Karpas-422 (cell line): ENCODE results near the gene INPP5A. TPM values are rescaled to one million over a fixed set of nuclear protein-coding genes. Genes with fewer than 3 reads are reported as not detected.

Experiments used
- DNase-seq: peaks from one replicate; pipeline ENCODE4 v3.0.0-alpha.2; 2015
- H2AFZ ChIP-seq: fragments of 200-600 bp; sonication (generic); 2 replicates; pipeline ENCODE4 v1.6.1; 2014; ENCODE audit warnings: antibody characterized with exemption, low read length, mixed read lengths
- H3K27ac ChIP-seq: fragments of 200-600 bp; sonication (generic); 2 replicates; pipeline ENCODE4 v1.5.1; 2014; ENCODE audit warnings: mild to moderate bottlenecking, low read length, moderate library complexity
- H3K27me3 ChIP-seq: fragments of 200-600 bp; sonication (generic); 2 replicates; pipeline ENCODE4 v1.6.1; 2014; ENCODE audit warnings: low read length, mixed read lengths
- H3K36me3 ChIP-seq: fragments of 200-600 bp; sonication (generic); 2 replicates; pipeline ENCODE4 v1.6.1; 2014; ENCODE audit warnings: low read length, mixed read lengths; ENCODE audit not compliant: insufficient read depth
- H3K4me1 ChIP-seq: fragments of 200-600 bp; sonication (generic); 2 replicates; pipeline ENCODE4 v1.6.1; 2014; ENCODE audit warnings: mild to moderate bottlenecking, low read length, mixed read lengths
- H3K4me2 ChIP-seq: fragments of 200-600 bp; sonication (generic); 2 replicates; pipeline ENCODE4 v1.6.1; 2014; ENCODE audit warnings: low read length, low read depth, mild to moderate bottlenecking; ENCODE audit not compliant: poor library complexity, severe bottlenecking
- H3K4me3 ChIP-seq: fragments of 200-600 bp; sonication (generic); 2 replicates; pipeline ENCODE4 v1.5.1; 2014; ENCODE audit warnings: mild to moderate bottlenecking, antibody characterized with exemption, low read length, mixed read lengths
- H3K79me2 ChIP-seq: fragments of 200-600 bp; sonication (generic); 2 replicates; pipeline ENCODE4 v1.6.1; 2014; ENCODE audit warnings: mild to moderate bottlenecking, low read length, mixed read lengths
- H3K9ac ChIP-seq: fragments of 200-600 bp; sonication (generic); 2 replicates; pipeline ENCODE4 v1.6.0; 2014; ENCODE audit warnings: low read length
- H3K9me2 ChIP-seq: fragments of 200-600 bp; sonication (generic), shearing (Covaris generic); replicated peaks from 2 replicates; pipeline ENCODE4 v1.6.0; 2014; ENCODE audit warnings: mild to moderate bottlenecking, low read length, moderate library complexity; ENCODE audit not compliant: insufficient read depth
- H3K9me3 ChIP-seq: fragments of 300-700, 200-600 bp; sonication (generic); 2 replicates; pipeline ENCODE4 v1.6.1; 2014; ENCODE audit warnings: low read length, mixed read lengths
- H4K20me1 ChIP-seq: fragments of 200-600 bp; sonication (generic); 2 replicates; pipeline ENCODE4 v1.6.1; 2014; ENCODE audit warnings: mild to moderate bottlenecking, antibody characterized with exemption, low read length, low read depth; ENCODE audit not compliant: insufficient read depth
- total RNA-seq: library from RNA; depleted of rRNA; stranded (reverse); fragments of >200 nt; shearing (Covaris generic); gene quantifications from 2 replicates; pipeline ENCODE4 v1.2.3, GENCODE V29; 2014; ENCODE audit warnings: low replicate concordance

The INPP5A gene
- total RNA-seq, 1 experiment from 2014 or later, result 9.1 TPM

GRCh38 chr10:132705173-132705572 is 167.6 kb downstream of the INPP5A start:
- H2AFZ ChIP-seq, result no peak overlapping the region
- no peaks in the 10 kb centered on the region for H3K27me3 ChIP-seq
- no peak overlapping the region for H3K9ac ChIP-seq
- DNase-seq, result no peak
- H3K9me3 ChIP-seq, result peaks cover 7% of the 10 kb centered on the region
- no peaks in the 10 kb centered on the region for H4K20me1 ChIP-seq
- no peaks in the 10 kb centered on the region for H3K79me2 ChIP-seq
- no peaks in the 10 kb centered on the region; the same call in 1 of the 2 replicates for H3K36me3 ChIP-seq
- no peak overlapping the region for H3K4me3 ChIP-seq
- no peaks in the 10 kb centered on the region for H3K4me1 ChIP-seq
- no peak overlapping the region for H3K4me2 ChIP-seq
- no peaks in the 10 kb centered on the region for H3K9me2 ChIP-seq
- no peak overlapping the region for H3K27ac ChIP-seq

GRCh38 chr10:132705943-132706342 is 168.4 kb downstream of the INPP5A start:
- peaks cover 7% of the 10 kb centered on the region for H3K9me3 ChIP-seq
- H4K20me1 ChIP-seq, result no peaks in the 10 kb centered on the region
- H3K9ac ChIP-seq, result no peak overlapping the region
- no peaks in the 10 kb centered on the region for H3K27me3 ChIP-seq
- H3K4me3 ChIP-seq, result no peak overlapping the region
- no peaks in the 10 kb centered on the region for H3K4me1 ChIP-seq
- no peak overlapping the region for H3K27ac ChIP-seq
- H3K4me2 ChIP-seq, result no peak overlapping the region
- no peak for DNase-seq
- no peaks in the 10 kb centered on the region; the same call in 1 of the 2 replicates for H3K36me3 ChIP-seq
- no peaks in the 10 kb centered on the region for H3K9me2 ChIP-seq
- H2AFZ ChIP-seq, result no peak overlapping the region
- H3K79me2 ChIP-seq, result no peaks in the 10 kb centered on the region

GRCh38 chr10:132706701-132707100 is 169.1 kb downstream of the INPP5A start:
- no peak for DNase-seq
- Histone ChIP-seq H3K4me3 (no peak overlapping the region), H4K20me1 (no peaks in the 10 kb centered on the region), H3K4me2 (no peak overlapping the region), H3K9me3 (peaks cover 7% of the 10 kb centered on the region), H3K27ac (no peak overlapping the region), H3K36me3 (no peaks in the 10 kb centered on the region; the same call in 1 of the 2 replicates), H3K9me2 (no peaks in the 10 kb centered on the region), H3K79me2 (no peaks in the 10 kb centered on the region), H3K9ac (no peak overlapping the region), H3K4me1 (no peaks in the 10 kb centered on the region), H2AFZ (no peak overlapping the region), H3K27me3 (no peaks in the 10 kb centered on the region)

GRCh38 chr10:132707121-132707775 is 169.7 kb downstream of the INPP5A start:
- no peaks in the 10 kb centered on the region for H3K4me1 ChIP-seq
- no peak overlapping the region for H3K4me3 ChIP-seq
- no peaks in the 10 kb centered on the region for H3K27me3 ChIP-seq
- no peaks in the 10 kb centered on the region; the same call in 1 of the 2 replicates for H3K36me3 ChIP-seq
- H3K27ac ChIP-seq, result no peak overlapping the region
- H3K79me2 ChIP-seq, result no peaks in the 10 kb centered on the region
- H3K9me3 ChIP-seq, result peaks cover 7% of the 10 kb centered on the region
- H2AFZ ChIP-seq, result no peak overlapping the region
- H4K20me1 ChIP-seq, result no peaks in the 10 kb centered on the region
- DNase-seq, result no peak
- no peaks in the 10 kb centered on the region for H3K9me2 ChIP-seq
- no peak overlapping the region for H3K9ac ChIP-seq
- H3K4me2 ChIP-seq, result no peak overlapping the region

- Histone ChIP-seq H3K4me2 (no peak overlapping the region), H3K9ac (no peak overlapping the region), H3K4me3 (no peak overlapping the region), H3K9me3 (peaks cover 7% of the 10 kb centered on the region), H4K20me1 (no peaks in the 10 kb centered on the region), H3K36me3 (no peaks in the 10 kb centered on the region; the same call in 1 of the 2 replicates), H3K27ac (no peak overlapping the region), H3K79me2 (no peaks in the 10 kb centered on the region), H3K27me3 (no peaks in the 10 kb centered on the region), H3K9me2 (no peaks in the 10 kb centered on the region), H3K4me1 (no peaks in the 10 kb centered on the region), H2AFZ (no peak overlapping the region)
- DNase-seq, result no peak
Observed at GRCh38 chr10:132707776-132708171, 170.2 kb downstream of the INPP5A start.

GRCh38 chr10:132708441-132708840 is 170.9 kb downstream of the INPP5A start:
- no peak overlapping the region for H2AFZ ChIP-seq
- H3K27ac ChIP-seq, result no peak overlapping the region
- H3K27me3 ChIP-seq, result no peaks in the 10 kb centered on the region
- no peak overlapping the region for H3K4me3 ChIP-seq
- H3K4me2 ChIP-seq, result no peak overlapping the region
- H3K4me1 ChIP-seq, result no peaks in the 10 kb centered on the region
- H3K9me2 ChIP-seq, result no peaks in the 10 kb centered on the region
- no peaks in the 10 kb centered on the region; the same call in 1 of the 2 replicates for H3K36me3 ChIP-seq
- H3K9ac ChIP-seq, result no peak overlapping the region
- H3K79me2 ChIP-seq, result no peaks in the 10 kb centered on the region
- H3K9me3 ChIP-seq, result peaks cover 7% of the 10 kb centered on the region
- no peak for DNase-seq
- no peaks in the 10 kb centered on the region for H4K20me1 ChIP-seq

- H3K9me2 ChIP-seq, result no peaks in the 10 kb centered on the region
- peaks cover 7% of the 10 kb centered on the region for H3K9me3 ChIP-seq
- H3K27me3 ChIP-seq, result no peaks in the 10 kb centered on the region
- H3K27ac ChIP-seq, result no peak overlapping the region
- no peak overlapping the region for H3K4me3 ChIP-seq
- no peaks in the 10 kb centered on the region for H3K4me1 ChIP-seq
- H2AFZ ChIP-seq, result no peak overlapping the region
- H3K36me3 ChIP-seq, result no peaks in the 10 kb centered on the region; the same call in 1 of the 2 replicates
- no peak overlapping the region for H3K4me2 ChIP-seq
- no peak for DNase-seq
- H3K9ac ChIP-seq, result no peak overlapping the region
- H3K79me2 ChIP-seq, result no peaks in the 10 kb centered on the region
- H4K20me1 ChIP-seq, result no peaks in the 10 kb centered on the region
Observed at GRCh38 chr10:132708936-132709335, 171.3 kb downstream of the INPP5A start.

- H3K4me1 ChIP-seq, result no peaks in the 10 kb centered on the region
- no peak overlapping the region for H3K27ac ChIP-seq
- no peaks in the 10 kb centered on the region; the same call in 1 of the 2 replicates for H3K36me3 ChIP-seq
- no peaks in the 10 kb centered on the region for H3K9me2 ChIP-seq
- no peak overlapping the region for H3K9ac ChIP-seq
- no peaks in the 10 kb centered on the region for H3K27me3 ChIP-seq
- H3K4me2 ChIP-seq, result no peak overlapping the region
- no peaks in the 10 kb centered on the region for H3K79me2 ChIP-seq
- H3K9me3 ChIP-seq, result peaks cover 7% of the 10 kb centered on the region
- H4K20me1 ChIP-seq, result no peaks in the 10 kb centered on the region
- H3K4me3 ChIP-seq, result no peak overlapping the region
- no peak overlapping the region for H2AFZ ChIP-seq
- DNase-seq, result no peak
Observed at GRCh38 chr10:132709471-132709951, 171.9 kb downstream of the INPP5A start.
